Upper lobe of left lung (tissue), 6 donors: ENCODE data around the gene MCTP2. TPM values are rescaled to one million over a fixed set of nuclear protein-coding genes. Genes with fewer than 3 reads are reported as not detected.
A peak's percentile ranks its signal among the peaks of the same experiment; 100 is the strongest.

Source experiments
- ATAC-seq, 2 donors: fragments of 200-7000 bp; cut with Tn5 transposase; one replicate each; pipeline ENCODE4 v1.9.1; 2022; ENCODE audit warnings: mild to moderate bottlenecking in 2 of 2, moderate library complexity in 2 of 2; ENCODE audit not compliant: low FRiP score in 2 of 2
- DNase-seq, 2 donors: peaks; one replicate each; pipeline ENCODE4 v3.0.0-alpha.2; 2019 to 2020
- H3K27ac ChIP-seq, 4 donors: fragments of 200-600 bp; sonication (generic); one replicate each; pipeline ENCODE4 v1.5.1; 2016 to 2019
- H3K27me3 ChIP-seq, 4 donors: fragments of 200-600 bp; sonication (generic); one replicate each; pipeline ENCODE4 v1.5.1; 2017 to 2019
- H3K36me3 ChIP-seq, 4 donors: fragments of 200-600 bp; sonication (generic); one replicate each; pipeline ENCODE4 v1.5.1; 2016 to 2019
- H3K4me1 ChIP-seq, 4 donors: fragments of 200-600 bp; sonication (generic); one replicate each; pipeline ENCODE4 v1.5.1; 2018 to 2019
- H3K4me3 ChIP-seq, 4 donors: fragments of 200-600 bp; sonication (generic); one replicate each; pipeline ENCODE4 v1.5.1; 2017 to 2019; ENCODE audit warnings: mild to moderate bottlenecking in 2 of 4, moderate library complexity in 1 of 4
- H3K9me3 ChIP-seq, 4 donors: fragments of 200-600 bp; sonication (generic); one replicate each; pipeline ENCODE4 v1.5.1; 2018 to 2019
- EP300 ChIP-seq, 4 donors: sonication (generic); formaldehyde crosslinking; IDR thresholded peaks; one replicate each; pipeline ENCODE4 v1.5.1; 2017; ENCODE audit warnings: antibody characterized with exemption in 4 of 4, control low read depth in 2 of 4
- POLR2A ChIP-seq, 4 donors: fragments of 450-650 bp; IDR thresholded peaks; one replicate each; pipeline ENCODE4 v1.5.1; 2016 to 2017; ENCODE audit warnings: antibody characterized with exemption in 4 of 4, mild to moderate bottlenecking in 2 of 4
- POLR2AphosphoS5 ChIP-seq, 2 donors: sonication (generic); formaldehyde crosslinking; IDR thresholded peaks; one replicate each; pipeline ENCODE4 v1.5.1; 2017; ENCODE audit warnings: antibody characterized with exemption in 2 of 2
- WGBS, 2 donors: methylation state at CpG; one replicate each; pipeline ENCODE4 v1.1.5; 2017 to 2018; 5-methylcytosine and 5-hydroxymethylcytosine counted together
- total RNA-seq, 6 donors: library from RNA; depleted of rRNA in 4 of 6; stranded (reverse); fragments of >200 nt in 4 of 6; gene quantifications; one replicate each; pipeline versions ENCODE4 v1.1.0 to v1.2.1, GENCODE V29; 2016 to 2021
- TF ChIP-seq, protein P1 (sequence below), 6 experiments: fragments of 450-650 bp in 4 of 6; fragments of 200-600 bp in 2 of 6; sonication (generic) in 2 of 6; IDR thresholded peaks; one replicate each; pipeline ENCODE4 v1.5.1; 2016 to 2019; ENCODE audit warnings: antibody characterized with exemption in 6 of 6
- donor health status: DM: no; HTN: no; CAD: no; lungs with moderate emphysema.
- donor health status: DM: no; HTN: yes; CAD: no; lungs with severe emphysema.

The MCTP2 gene
- total RNA-seq, 6 donors from 2014 or later, result 33.4 to 64.8 (median 48.5) TPM

DNA sequence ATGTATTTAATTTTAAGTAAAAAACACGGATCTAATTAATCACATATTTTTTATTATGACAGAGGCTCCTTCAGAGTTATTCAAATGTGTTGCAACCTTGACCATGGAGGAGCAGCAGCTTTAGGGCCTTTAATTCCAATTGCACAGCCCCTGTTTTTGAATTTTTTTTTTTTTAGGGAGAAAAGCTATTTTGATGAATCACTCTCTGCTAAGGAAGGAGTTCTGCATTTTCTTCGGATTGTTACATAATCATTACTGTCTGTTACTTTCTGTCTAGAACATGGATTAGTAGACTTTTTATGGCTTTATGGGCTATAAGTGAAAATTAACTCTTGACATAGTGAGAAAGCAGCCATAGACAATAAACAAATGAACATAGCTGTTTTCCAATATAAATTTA, 90.8 kb downstream of the MCTP2 start:
- Histone ChIP-seq H3K27me3 (no peaks in the 10 kb centered on the region), H3K4me3 (no peak overlapping the region), H3K9me3 (no peaks in the 10 kb centered on the region), H3K27ac (no peak overlapping the region), H3K36me3 (peaks cover 0 to 3% (median under 1%) of the 10 kb centered on the region in 4 donors), H3K4me1 (peaks cover 0 to 11% (median 3%) of the 10 kb centered on the region in 4 donors)
- DNase-seq, result no peak
- WGBS, 2 donors, result 53 to 59% methylated on average over 2 of the region's 2 CpGs
- ATAC-seq, result no peak
- TF ChIP-seq, protein P1, sequence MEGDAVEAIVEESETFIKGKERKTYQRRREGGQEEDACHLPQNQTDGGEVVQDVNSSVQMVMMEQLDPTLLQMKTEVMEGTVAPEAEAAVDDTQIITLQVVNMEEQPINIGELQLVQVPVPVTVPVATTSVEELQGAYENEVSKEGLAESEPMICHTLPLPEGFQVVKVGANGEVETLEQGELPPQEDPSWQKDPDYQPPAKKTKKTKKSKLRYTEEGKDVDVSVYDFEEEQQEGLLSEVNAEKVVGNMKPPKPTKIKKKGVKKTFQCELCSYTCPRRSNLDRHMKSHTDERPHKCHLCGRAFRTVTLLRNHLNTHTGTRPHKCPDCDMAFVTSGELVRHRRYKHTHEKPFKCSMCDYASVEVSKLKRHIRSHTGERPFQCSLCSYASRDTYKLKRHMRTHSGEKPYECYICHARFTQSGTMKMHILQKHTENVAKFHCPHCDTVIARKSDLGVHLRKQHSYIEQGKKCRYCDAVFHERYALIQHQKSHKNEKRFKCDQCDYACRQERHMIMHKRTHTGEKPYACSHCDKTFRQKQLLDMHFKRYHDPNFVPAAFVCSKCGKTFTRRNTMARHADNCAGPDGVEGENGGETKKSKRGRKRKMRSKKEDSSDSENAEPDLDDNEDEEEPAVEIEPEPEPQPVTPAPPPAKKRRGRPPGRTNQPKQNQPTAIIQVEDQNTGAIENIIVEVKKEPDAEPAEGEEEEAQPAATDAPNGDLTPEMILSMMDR (IDR thresholded peaks at IDR 0.05), result no peak
- TF ChIP-seq POLR2AphosphoS5 (IDR thresholded peaks at IDR 0.05) (no peak), EP300 (IDR thresholded peaks at IDR 0.05) (no peak), POLR2A (IDR thresholded peaks at IDR 0.05) (no peak)

DNA sequence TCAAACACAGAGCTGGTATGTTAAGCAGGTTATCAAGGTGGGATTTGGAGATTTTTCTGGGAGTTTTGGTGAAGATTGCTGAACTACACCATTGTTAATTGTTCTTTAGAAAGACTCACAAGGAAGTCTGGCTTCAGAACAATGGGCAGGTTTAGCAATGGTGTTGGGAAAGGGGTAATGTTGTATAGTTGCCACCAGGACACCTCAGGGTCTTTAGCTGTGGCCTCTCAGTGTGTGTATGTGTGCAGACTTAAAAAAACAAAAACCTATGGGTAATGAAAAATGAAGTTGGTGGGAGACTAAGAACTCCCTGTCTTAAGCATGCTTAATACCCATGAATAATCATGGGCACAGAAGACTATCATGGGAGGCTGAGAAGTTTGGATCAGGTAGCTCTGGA, 91.7 kb downstream of the MCTP2 start:
- H3K27ac ChIP-seq, result no peak overlapping the region
- ATAC-seq (no peak), DNase-seq (no peak)
- no peaks in the 10 kb centered on the region for H3K9me3 ChIP-seq
- peaks cover 0 to 11% (median 3%) of the 10 kb centered on the region in 4 donors for H3K4me1 ChIP-seq
- H3K27me3 ChIP-seq, result no peaks in the 10 kb centered on the region
- no peaks in the 10 kb centered on the region for H3K36me3 ChIP-seq
- no peak overlapping the region for H3K4me3 ChIP-seq
- TF ChIP-seq EP300 (IDR thresholded peaks at IDR 0.05) (no peak), POLR2A (IDR thresholded peaks at IDR 0.05) (no peak), POLR2AphosphoS5 (IDR thresholded peaks at IDR 0.05) (no peak)
- TF ChIP-seq, protein P1 (IDR thresholded peaks at IDR 0.05), result no peak

DNA sequence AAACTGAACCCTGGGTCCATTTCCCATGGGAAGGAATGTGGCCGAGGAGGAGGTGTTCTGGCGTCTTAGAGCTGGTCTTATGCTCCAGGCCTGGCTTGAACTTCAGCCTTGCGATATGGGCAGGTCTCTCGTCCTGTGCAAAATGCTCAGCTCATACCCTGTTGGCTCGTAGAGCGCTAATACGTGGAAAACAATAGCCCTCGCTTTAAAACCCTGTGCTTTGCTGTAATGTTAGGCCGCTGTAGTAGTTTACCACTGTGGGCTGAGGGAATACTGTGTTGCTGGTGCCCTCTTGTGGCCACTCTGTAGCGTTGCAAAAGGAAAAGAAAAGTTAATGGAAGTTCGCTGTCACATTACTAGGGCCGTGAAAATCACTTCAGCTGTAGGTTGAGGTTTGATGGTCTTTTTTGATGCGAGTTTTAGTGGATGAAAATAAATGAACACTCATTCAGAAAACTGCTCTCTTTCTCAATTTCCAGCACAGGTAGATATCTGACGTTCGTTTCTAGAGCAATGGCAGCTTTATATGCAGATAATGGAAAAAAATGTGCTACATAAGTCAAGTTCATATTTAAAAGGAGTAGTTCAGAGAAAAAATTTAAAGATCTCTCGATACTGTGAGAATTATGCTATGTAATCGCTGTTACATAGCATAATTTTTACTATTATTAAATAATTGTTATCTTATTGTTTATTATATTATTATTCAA, 92.9 kb downstream of the MCTP2 start:
- Histone ChIP-seq H3K4me3 (no peak overlapping the region), H3K4me1 (peaks cover 0 to 11% (median 3%) of the 10 kb centered on the region in 4 donors), H3K27ac (no peak overlapping the region), H3K27me3 (no peaks in the 10 kb centered on the region), H3K9me3 (no peaks in the 10 kb centered on the region), H3K36me3 (no peaks in the 10 kb centered on the region)
- DNase-seq (peak in 1 of 2 donors; percentile 49), ATAC-seq (peak; percentile 94 to 95)
- TF ChIP-seq, protein P1 (IDR thresholded peaks at IDR 0.05), result peak; percentile 65 to 95 (median 88)
- TF ChIP-seq EP300 (IDR thresholded peaks at IDR 0.05) (no peak), POLR2A (IDR thresholded peaks at IDR 0.05) (no peak)
- WGBS, 2 donors, result 30 to 31% methylated on average over 17 of the region's 17 CpGs

DNA sequence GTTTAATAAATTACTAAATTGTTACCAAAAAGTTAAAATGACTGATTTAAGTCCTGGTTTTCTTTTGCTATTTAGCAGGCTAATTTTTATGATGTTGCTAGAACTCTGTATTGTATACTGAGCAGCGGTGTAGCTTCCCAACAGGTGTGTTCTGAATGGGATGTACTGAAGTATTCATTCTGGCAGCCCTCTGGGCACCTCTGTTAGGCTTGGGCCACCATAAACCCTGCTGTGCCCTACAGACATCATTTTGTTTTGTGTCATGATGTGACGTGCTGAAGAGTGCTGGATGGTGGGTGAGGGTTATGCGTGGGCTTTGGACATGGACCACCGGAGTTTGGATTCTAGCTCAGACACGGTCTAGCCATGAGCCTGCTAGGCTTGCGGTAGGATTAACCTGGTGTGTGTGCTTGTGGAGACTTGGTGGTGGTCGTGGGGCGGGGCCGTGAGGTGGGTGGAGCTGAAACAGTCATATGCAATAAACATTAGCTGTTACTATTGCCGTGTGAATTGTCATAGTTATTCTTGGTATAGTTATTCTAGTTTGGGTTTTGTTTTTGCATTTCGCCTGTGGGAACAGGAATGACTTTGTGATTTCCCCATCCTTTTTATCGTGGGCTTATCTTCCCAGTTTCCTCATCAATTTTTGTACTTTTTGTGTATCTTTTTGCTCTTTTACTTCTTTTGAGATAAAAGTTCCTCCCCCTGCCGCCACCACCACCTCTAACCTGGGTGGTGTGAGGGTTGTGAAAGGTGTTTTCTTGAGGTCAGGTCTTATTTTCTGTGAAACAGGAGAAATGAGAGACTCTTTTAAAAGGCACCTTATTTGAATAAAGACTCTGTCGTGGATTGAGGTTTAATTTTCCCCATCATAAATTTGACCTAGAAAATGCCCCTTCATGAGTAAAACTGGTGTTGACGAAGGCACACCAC, 93.7 kb downstream of the MCTP2 start:
- Histone ChIP-seq H3K4me3 (no peak overlapping the region), H3K4me1 (peaks cover 0 to 11% (median 3%) of the 10 kb centered on the region in 4 donors), H3K27me3 (no peaks in the 10 kb centered on the region), H3K36me3 (no peaks in the 10 kb centered on the region), H3K27ac (no peak overlapping the region), H3K9me3 (no peaks in the 10 kb centered on the region)
- peak in 1 of 2 donors; percentile 52 for DNase-seq
- WGBS, 2 donors, result 73 to 84% methylated on average over 11 to 14 of the region's 15 CpGs
- TF ChIP-seq POLR2AphosphoS5 (IDR thresholded peaks at IDR 0.05), result no peak
- TF ChIP-seq EP300 (IDR thresholded peaks at IDR 0.05), result no peak
- TF ChIP-seq POLR2A (IDR thresholded peaks at IDR 0.05), result no peak
- TF ChIP-seq, protein P1 (IDR thresholded peaks at IDR 0.05), result no peak
- ATAC-seq, result no peak
